Lower leg skin (tissue), 4 donors: ENCODE measurements around the gene ZNF547. TPM values are rescaled to one million over a fixed set of nuclear protein-coding genes. Genes with fewer than 3 reads are reported as not detected.

ENCODE experiments used
- DNase-seq, 2 donors: peaks; one replicate each; pipeline ENCODE4 v3.0.0-alpha.2; 2019; ENCODE audit warnings: low spot score in 2 of 2
- H3K4me3 ChIP-seq: fragments of 200-600 bp; sonication (generic); 2 replicates; pipeline ENCODE4 v1.5.1; 2017; ENCODE audit warnings: mild to moderate bottlenecking, low read depth; ENCODE audit not compliant: poor library complexity, severe bottlenecking
- CTCF ChIP-seq, 3 donors: fragments of 450-650 bp; IDR thresholded peaks; one replicate each; pipeline ENCODE4 v1.5.1; 2016; ENCODE audit warnings: antibody characterized with exemption in 3 of 3, mild to moderate bottlenecking in 3 of 3, moderate library complexity in 2 of 3
- POLR2A ChIP-seq, 2 donors: fragments of 450-650 bp; IDR thresholded peaks; one replicate each; pipeline ENCODE4 v1.6.1; 2016 to 2017; ENCODE audit warnings: antibody characterized with exemption in 2 of 2, mild to moderate bottlenecking in 1 of 2, moderate library complexity in 1 of 2
- WGBS, 2 donors: methylation state at CpG; one replicate each; pipeline ENCODE4 v1.1.5; 2018; 5-methylcytosine and 5-hydroxymethylcytosine counted together
- intact Hi-C: fragments of 100-400 bp; cut with DNase I; formaldehyde crosslinking; loops from one replicate; pipeline ENCODE4 v1.15.0; 2023; ENCODE audit warnings: low total_unique reads
- total RNA-seq, 4 donors: library from RNA; depleted of rRNA; stranded (reverse); fragments of >200 nt; gene quantifications; one replicate each; pipeline ENCODE4 v1.1.0, GENCODE V29; 2016

ZNF547 gene
- total RNA-seq, 4 donors from 2014 or later = 0.42 to 2.4 (median 1.4) TPM

GRCh38 chr19:57376151-57376550 is 12.8 kb downstream of the ZNF547 start:
- H3K4me3 ChIP-seq = no peak overlapping the region
- TF ChIP-seq POLR2A (IDR thresholded peaks at IDR 0.05) = no peak
- no peak for TF ChIP-seq CTCF (IDR thresholded peaks at IDR 0.05)
- 72 to 77% methylated on average over 6 of the region's 6 CpGs for WGBS, 2 donors
- intact Hi-C loops = no loop called here
- peak in 1 of 2 donors; percentile 15 for DNase-seq

- no peak for TF ChIP-seq CTCF (IDR thresholded peaks at IDR 0.05)
- TF ChIP-seq POLR2A (IDR thresholded peaks at IDR 0.05) = no peak
- no peak for DNase-seq
- H3K4me3 ChIP-seq = no peak overlapping the region
- intact Hi-C loops = no loop called here
- WGBS, 2 donors = 96 to 99% methylated on average over 3 of the region's 3 CpGs
These were observed 14.3 kb downstream of the ZNF547 start for GRCh38 chr19:57377498-57378146.

- TF ChIP-seq CTCF (IDR thresholded peaks at IDR 0.05) = no peak
- TF ChIP-seq POLR2A (IDR thresholded peaks at IDR 0.05) = no peak
- intact Hi-C loops = no loop called here
- DNase-seq = no peak
- no peak overlapping the region for H3K4me3 ChIP-seq
These were observed 17.6 kb downstream of the ZNF547 start for GRCh38 chr19:57380923-57381322.

GRCh38 chr19:57382806-57383488 is 19.6 kb downstream of the ZNF547 start:
- TF ChIP-seq POLR2A (IDR thresholded peaks at IDR 0.05) (no peak), CTCF (IDR thresholded peaks at IDR 0.05) (no peak)
- 89% methylated on average over 7 of the region's 7 CpGs for WGBS, 2 donors
- DNase-seq = no peak
- H3K4me3 ChIP-seq = no peak overlapping the region
- intact Hi-C loops = no loop called here

GRCh38 chr19:57389194-57389729 is 25.9 kb downstream of the ZNF547 start:
- TF ChIP-seq POLR2A (IDR thresholded peaks at IDR 0.05) (no peak), CTCF (IDR thresholded peaks at IDR 0.05) (no peak)
- 54 to 56% methylated on average over 11 of the region's 11 CpGs for WGBS, 2 donors
- DNase-seq = no peak
- no peak overlapping the region for H3K4me3 ChIP-seq
- intact Hi-C loops = no loop called here
